Panc1 (cell line): ENCODE results near the gene INPP5A.

ENCODE experiments used
- POLR2AphosphoS5 ChIP-seq: IDR thresholded peaks from 2 replicates; pipeline ENCODE4 v1.6.1; 2012; ENCODE audit warnings: mild to moderate bottlenecking, low read depth, low read length, moderate library complexity
- SIN3A ChIP-seq: IDR thresholded peaks from 2 replicates; pipeline ENCODE4 v1.6.1; 2012; ENCODE audit warnings: low read depth, mild to moderate bottlenecking, low read length, moderate library complexity, borderline replicate concordance; ENCODE audit not compliant: insufficient read depth
- TF ChIP-seq, protein P1 (sequence below): fragments of 450-650 bp; IDR thresholded peaks from 2 replicates; pipeline ENCODE4 v1.5.1; 2017; ENCODE audit warnings: mild to moderate bottlenecking

DNA sequence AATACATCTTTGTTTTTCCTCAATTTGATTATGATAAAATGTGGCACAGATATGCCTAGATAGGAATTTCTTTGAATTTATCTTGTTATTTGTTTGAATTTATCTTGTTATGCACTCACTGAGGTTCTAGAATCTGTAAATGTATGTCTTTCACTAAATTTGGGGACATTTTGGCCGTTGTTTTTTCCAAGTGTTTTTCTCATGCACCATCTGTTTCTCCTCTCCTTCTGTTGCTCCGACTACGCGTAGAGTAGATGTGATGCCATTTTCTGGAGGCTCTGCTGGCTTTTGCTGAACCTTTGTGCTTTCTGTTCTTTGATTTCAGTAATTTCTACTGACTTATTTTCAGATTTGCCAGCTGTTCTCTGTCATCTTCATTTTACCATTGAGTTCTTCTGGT, 101.9 kb downstream of the INPP5A start:
- TF ChIP-seq, protein P1, sequence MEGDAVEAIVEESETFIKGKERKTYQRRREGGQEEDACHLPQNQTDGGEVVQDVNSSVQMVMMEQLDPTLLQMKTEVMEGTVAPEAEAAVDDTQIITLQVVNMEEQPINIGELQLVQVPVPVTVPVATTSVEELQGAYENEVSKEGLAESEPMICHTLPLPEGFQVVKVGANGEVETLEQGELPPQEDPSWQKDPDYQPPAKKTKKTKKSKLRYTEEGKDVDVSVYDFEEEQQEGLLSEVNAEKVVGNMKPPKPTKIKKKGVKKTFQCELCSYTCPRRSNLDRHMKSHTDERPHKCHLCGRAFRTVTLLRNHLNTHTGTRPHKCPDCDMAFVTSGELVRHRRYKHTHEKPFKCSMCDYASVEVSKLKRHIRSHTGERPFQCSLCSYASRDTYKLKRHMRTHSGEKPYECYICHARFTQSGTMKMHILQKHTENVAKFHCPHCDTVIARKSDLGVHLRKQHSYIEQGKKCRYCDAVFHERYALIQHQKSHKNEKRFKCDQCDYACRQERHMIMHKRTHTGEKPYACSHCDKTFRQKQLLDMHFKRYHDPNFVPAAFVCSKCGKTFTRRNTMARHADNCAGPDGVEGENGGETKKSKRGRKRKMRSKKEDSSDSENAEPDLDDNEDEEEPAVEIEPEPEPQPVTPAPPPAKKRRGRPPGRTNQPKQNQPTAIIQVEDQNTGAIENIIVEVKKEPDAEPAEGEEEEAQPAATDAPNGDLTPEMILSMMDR = no peak
- no peak for TF ChIP-seq POLR2AphosphoS5
- TF ChIP-seq SIN3A = no peak
